HG03025 (cell line): ENCODE results near the gene GPR3.
"Not testable (repeated sequence)": the region's sequence is repeated elsewhere in the genome, so short reads cannot be mapped to it uniquely, and the experiment has no call there.

Experiments
- ATAC-seq: cut with Tn5 transposase; IDR thresholded peaks from one replicate; pipeline ENCODE4 v1.9.1; 2021; ENCODE audit warnings: mild to moderate bottlenecking, moderate library complexity; ENCODE audit not compliant: unreplicated experiment, low FRiP score

GPR3 gene

DNA sequence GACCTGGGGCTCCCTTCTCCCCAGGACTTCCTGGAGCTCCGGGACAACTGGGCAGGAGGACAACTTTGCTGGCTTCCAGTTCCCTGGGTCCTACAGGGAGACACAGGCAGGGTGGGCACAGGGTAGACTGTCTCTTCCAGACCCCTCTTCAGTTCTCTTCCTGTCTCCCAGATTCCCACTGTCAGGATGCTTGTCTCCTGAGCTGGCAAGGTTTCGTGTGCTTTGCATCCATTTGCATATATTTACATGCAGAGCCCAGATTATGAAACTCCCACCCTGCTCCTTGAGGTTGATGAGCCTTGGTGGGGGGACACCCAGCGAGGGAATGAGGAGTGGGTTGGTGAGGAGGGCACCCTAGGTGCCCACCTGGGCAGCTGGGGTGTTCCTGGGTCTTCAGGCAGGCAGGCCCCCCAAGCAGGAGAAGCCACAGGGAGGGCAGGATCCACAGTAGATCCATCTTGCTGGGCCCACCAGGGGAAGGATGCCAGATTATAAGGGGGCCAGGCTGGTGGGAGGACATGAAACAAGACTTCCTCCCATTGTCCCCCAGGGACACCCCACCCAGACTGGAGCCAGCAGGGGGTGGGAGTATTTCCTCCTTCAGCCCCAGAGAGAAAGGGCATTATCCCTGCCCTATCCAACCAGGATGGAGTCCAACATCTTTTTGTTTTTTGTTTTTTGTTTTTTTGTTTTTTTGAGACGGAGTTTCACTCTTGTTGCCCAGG is 17.9 kb upstream of the GPR3 start, which contains the start of gene FCN3:
Gene FCN3 (minus strand): TSS at position 463 of the 725 bp plus-strand sequence. CDS start 6 bp downstream, at position 457.
- ATAC-seq, result no peak

DNA sequence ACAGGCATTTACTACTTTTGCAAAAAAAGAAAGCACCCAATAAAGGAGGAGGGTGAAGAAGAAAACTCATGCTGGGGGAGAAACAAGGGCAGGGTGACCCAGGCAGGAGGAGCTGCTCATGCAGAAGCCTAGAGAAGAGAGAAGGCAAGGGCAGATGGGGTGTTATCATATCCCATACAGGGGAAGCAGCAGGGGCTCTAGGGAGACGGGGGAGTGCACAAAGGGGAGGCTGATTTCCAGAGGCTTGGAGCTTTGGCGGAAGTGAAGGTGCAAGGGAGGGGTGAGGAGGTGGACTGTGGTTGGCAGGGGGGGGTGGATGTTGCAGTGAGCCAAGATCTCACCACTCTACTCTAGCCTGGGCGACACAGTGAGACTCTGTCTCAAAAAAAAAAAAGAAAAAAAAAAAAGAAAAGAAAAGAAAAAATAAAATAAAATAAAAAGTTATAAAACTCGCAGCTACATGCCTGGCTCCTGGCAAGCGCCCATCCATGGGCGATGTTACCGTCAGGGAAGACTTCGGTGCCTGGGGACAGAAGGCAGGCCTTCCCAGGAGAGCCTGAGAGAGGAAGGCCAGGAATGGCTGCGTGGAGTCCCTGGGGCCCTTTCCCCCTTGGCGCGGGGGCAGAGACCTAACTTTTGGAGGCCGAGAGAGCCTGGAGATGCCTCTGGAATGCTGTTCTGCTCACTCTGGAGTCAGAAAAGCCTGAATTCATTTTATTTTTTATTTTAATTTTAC is 14.5 kb upstream of the GPR3 start:
- ATAC-seq, result no peak

DNA sequence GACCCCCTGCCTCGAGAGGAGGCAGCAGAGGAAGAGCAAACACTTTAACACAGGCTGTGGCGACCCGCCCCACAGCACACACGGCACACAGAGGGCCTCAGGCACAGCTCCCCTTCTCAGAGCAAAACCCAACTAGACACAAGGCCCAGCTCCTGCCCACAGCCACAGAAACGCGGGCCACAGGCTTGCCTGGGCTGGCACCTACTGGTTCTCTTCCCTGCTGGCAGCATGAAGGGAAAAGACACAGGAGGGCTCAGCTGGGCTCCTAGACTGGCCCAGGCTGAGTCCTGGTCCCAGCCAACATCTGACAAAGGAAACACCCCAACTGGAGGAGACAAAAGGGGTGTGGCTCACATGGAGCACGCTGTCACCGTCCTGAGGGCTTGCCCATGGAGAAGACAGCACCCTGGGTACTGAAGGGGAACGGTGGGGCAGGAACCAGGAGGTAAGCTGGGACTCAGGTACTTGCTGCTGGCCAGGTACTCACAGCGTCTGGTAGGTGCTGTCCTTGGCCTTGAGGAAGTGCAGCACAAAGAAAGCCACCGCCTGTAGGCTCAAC is 12.8 kb upstream of the GPR3 start:
- ATAC-seq, result no peak

DNA sequence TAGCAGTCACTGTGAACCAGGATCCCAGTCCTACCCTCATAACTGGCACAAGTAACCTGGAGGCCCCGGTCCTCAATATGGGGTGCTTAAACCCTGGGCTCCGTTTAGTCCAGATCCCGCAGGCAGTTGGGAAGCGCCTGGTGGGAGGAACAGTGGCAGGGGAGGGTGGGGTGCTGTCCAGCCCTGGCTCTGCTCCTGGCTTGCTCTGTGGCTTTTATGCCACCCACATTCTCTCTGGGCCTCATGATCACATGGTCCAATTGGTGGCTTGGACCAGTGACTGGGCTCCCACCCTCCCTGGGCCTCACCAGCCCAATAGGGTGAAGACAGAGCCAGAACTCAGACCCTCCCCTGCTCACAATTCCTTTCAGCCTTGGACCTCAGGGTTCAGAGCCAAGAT is 12.2 kb upstream of the GPR3 start:
- no peak for ATAC-seq

DNA sequence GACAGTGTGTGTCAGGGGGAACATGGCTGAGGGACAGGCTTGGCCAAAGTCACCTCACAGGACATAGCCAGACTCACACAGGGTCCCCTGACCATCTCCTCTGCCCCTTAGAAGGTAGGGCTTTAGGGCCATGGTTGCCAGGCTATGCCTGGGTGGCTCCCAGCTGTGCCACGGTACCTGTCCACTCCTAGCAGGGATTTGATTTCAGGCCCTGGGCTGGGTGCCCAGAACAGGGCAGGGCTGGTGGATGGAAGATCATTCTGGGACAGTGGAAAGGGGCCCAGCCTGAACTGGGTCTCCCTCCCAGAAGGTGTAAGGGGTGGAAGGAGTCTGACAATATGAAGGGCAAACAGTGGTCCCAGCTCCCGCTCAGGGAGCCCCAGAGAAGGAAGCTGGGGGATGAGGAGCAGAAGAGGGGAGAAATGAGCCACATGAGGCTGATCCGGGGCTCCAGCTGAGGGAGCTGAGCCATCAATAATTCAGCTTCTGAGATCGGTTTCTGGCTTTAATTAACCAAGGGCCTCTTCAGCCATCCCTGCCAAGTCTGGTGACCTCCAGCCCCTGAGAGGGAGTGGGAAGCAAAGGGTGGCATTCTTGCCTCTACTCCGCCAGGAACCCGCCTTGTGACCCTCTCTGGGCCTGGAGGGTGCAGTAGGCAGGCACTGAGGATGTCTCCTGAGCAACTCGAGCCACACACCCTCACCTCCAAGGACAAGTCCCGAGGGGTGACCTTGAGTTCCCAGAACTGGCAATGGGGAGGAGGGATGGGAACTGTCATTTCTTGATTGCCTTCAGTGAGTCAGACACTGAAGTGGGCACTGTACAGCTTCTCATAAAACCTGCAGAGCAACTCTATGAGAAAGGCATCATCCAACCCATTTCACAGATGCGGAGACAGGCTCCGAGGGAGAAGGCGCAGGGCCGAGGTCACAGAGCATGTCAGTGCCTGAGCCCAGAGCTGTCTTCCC is 11.4 kb upstream of the GPR3 start:
- no peak for ATAC-seq

DNA sequence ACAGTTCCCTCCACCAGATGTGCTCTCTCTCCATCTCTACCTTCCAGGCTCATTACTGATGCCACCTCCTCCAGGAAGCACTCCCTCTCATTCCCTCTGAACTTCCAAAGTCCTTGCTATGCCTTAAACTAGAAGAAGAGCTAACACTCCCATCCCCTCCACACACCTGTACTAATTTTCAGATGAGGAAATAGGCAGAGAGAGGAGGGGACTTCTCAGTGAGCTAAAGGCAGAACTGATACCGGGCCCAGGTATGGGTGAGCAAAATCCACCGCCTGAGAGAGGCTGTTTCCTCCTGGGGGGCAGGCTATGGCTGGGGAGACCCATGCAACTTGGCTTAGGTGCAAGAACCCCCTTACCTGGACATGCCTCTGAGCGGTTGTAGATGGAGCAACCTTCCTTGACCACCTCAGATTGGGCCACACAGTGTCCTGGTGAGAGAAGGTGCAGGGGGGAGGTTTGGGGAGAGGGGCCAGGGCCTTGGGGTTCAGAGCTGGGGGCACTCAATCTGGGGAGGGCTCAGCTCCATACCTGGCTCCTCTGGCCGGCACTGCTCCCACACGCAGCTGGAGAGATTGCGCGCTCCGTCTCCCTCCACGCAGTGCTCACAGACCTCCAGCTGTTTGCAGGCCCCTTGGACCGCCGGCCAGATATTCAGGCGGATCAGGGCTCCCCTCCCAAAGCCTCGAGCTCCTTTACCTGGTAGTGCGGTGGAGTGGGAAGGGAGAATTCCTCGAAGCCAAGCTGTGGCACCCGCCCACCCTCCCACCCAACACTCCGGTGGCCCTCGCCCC is 10.3 kb upstream of the GPR3 start:
- ATAC-seq, result no peak

DNA sequence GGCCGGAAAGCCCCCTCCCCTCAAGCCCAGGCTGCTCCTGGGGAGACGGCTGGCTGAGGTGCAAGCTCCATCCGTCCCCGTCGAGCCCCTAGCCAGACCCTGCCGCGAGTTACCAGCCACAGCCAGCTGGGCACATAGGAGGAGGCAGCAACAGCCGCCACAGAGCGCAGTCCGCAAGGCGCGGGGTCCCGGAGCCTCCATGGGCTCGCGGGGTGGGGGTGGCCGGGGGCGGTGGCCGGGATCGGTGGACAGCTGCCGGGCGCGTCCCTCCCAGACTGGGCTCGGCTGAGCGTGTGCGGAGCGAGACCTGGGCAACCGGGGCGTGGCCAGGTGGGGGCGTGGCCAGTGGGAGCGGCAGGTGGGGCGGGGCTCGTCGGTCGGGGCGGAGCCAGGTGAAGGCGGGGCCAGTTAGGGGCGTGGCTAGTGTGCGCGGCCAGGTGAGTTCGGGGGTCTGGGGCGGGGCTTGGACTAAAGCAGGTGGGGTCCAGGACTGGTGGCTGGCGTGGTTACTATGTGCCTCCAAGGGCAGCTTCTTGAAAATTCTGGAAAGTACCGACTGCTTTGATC is 9.3 kb upstream of the GPR3 start, which contains the start of gene CD164L2:
Gene CD164L2 (minus strand): TSS at position 295 of the 567 bp plus-strand sequence. CDS start 94 bp downstream, at position 201.
- ATAC-seq, result no peak

DNA sequence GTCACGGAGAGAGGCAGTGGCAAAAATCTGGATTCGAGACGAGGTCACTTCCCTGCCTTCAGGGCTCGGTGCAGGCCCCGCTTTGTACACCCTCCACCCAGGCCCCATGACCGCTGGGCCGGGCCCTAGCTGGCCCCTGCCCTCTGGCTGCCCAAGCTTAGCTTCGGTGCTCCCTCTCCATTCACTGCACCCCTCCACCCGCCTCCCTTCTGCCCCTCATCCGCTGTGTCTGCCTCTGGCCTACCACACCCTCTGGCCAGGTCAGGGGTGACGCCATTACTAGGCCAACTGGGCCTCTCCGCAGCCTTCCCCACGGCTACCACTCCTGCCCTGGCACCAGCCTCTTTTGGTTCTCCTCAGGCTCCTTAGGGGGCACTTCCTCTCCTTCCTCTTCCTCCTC is 8.8 kb upstream of the GPR3 start:
- ATAC-seq, result no peak

DNA sequence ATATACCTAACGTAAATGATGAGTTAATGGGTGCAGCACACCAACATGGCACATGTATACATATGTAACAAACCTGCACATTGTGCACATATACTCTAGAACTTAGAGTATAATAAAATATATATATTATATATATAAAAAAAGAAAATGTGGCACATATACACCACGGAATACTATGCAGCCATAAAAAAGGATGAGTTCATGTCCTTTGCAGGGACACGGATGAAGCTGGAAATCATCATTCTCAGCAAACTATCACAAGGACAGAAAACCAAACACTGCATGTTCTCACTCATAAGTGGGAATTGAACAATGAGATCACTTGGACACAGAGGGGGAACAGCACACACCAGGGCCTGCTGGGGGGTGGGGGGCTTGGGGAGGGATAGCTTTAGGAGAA is 7.6 kb upstream of the GPR3 start:
- ATAC-seq, result not testable (repeated sequence)

DNA sequence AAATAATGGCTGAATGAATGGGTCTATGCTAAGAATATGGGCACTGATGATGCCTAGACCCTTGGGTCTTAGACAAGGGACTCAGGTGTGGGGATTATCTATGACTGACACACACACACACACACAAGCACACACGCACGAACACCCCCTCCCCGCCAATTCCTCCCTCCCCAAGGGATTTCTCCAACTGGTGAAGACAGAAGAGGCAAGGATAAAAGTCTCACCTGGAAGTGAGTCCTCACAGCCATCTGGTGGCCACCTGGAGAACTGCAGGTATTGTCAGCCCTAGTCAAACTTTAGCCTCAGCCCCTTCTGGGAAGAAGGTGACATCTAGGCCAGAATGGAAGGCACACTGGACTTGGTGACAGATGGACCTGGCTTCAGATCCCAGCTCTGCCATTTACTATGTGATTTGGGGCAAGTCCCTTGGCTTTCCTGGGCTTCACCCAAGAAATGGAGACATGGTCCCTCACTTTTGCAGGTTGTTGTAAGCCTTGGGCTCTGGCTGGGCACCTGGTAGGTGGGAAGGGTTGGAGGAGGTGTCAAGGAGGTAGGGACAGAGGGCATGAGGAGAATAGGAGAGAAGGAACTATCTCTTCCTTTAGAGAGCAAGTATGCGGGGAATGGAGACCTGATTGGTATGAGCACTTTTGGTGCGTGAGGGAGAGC is 4.0 kb upstream of the GPR3 start:
- no peak for ATAC-seq

DNA sequence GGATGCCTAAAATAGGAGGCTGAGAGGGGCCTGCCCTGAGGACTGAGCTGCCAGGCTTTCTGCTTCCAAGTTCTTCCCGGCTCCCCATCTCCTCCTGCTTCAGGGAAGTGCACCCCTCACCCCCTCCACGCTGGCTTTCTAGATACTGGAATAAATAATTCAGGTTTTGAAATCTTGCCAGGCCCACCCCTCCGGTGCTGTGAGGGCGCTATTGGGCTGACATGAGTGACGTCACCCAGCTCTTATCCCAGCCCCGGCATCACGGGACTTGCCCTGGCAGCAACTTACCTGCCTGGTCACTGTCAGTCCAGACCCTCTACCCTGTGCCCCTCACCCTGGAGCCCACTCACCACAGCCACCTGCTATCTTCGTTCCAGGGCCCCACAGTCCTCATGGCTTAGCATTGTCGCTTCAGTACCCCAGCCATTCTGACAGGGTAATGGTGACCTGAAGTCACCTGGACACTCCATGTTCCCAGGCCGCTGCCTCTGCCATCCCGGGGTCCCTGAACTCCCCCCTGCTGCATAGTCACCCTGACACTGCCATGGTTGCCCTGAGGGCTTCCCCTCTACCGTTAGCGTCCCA is 819 bp upstream of the GPR3 start:
- no peak for ATAC-seq

DNA sequence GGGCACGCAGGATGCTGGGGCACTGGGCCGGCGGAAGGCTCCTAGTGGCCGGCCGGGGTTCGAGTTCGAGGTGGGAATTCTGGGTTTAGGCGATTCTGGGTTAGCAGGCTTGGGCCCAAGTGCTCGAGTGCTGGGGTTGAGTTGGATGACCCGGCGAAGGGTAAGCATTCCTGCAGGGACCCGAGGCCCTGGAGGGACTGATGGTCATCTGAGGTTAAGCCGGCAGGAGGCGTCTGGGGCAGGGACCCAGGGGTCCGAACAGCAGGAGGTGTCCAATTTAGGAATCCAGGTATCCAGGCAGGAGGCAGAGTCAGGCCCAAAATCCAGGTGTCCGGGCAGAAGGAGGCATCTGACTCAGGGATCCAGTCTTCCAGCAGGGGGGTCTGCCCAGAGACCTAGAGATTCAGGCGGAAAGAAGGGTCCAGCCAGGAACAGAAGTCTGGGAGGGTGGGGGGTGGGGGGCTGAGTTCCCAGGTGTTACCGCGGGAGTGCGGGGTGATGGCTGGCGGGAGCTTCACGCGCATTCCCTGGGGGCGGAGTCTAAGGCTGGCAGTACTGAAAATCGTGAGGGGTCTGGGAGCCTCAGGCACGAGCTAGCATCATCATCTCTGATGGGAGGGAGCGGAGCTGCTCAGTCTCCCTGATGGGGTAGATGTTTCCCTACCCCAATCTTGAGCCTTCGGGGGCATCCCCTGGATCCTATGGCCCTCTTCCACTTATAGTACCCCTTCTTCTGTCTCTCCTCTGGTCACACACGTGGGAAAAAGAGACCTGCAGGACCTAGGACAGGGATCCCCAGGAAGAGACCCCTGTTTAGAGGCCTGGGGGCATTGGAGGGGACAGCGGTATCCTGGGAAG is 585 bp downstream of the GPR3 start:
- no peak for ATAC-seq

DNA sequence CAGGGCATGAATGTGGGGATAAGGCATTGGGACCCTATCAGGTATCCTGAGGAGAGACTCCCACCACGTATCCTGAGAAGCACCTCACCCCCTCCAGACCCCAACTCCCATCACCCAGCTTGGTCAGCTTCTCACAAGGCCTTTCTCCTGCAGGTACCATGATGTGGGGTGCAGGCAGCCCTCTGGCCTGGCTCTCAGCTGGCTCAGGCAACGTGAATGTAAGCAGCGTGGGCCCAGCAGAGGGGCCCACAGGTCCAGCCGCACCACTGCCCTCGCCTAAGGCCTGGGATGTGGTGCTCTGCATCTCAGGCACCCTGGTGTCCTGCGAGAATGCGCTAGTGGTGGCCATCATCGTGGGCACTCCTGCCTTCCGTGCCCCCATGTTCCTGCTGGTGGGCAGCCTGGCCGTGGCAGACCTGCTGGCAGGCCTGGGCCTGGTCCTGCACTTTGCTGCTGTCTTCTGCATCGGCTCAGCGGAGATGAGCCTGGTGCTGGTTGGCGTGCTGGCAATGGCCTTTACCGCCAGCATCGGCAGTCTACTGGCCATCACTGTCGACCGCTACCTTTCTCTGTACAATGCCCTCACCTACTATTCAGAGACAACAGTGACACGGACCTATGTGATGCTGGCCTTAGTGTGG is 1.3 kb downstream of the GPR3 start:
- no peak for ATAC-seq

DNA sequence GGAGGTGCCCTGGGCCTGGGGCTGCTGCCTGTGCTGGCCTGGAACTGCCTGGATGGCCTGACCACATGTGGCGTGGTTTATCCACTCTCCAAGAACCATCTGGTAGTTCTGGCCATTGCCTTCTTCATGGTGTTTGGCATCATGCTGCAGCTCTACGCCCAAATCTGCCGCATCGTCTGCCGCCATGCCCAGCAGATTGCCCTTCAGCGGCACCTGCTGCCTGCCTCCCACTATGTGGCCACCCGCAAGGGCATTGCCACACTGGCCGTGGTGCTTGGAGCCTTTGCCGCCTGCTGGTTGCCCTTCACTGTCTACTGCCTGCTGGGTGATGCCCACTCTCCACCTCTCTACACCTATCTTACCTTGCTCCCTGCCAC is 1.8 kb downstream of the GPR3 start:
- ATAC-seq, result no peak

DNA sequence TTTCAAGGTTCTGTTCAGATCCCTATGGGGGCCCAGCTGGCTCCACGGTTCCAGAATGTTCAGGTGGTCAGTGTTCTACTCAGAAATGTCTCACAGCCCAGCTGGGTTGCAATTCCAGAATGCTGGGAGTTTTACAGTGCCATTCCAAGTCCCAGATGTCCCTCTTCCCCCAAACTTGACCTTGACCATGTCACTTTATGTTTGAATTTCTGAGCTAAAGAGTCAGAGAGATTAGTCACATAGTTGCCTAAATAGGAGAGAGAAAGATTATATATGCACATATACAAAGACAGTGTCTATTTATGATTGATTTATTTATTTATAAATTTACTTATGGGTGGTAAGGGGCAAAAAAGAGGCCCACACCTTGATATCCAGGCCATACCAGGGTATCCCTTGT is 2.5 kb downstream of the GPR3 start:
- no peak for ATAC-seq

DNA sequence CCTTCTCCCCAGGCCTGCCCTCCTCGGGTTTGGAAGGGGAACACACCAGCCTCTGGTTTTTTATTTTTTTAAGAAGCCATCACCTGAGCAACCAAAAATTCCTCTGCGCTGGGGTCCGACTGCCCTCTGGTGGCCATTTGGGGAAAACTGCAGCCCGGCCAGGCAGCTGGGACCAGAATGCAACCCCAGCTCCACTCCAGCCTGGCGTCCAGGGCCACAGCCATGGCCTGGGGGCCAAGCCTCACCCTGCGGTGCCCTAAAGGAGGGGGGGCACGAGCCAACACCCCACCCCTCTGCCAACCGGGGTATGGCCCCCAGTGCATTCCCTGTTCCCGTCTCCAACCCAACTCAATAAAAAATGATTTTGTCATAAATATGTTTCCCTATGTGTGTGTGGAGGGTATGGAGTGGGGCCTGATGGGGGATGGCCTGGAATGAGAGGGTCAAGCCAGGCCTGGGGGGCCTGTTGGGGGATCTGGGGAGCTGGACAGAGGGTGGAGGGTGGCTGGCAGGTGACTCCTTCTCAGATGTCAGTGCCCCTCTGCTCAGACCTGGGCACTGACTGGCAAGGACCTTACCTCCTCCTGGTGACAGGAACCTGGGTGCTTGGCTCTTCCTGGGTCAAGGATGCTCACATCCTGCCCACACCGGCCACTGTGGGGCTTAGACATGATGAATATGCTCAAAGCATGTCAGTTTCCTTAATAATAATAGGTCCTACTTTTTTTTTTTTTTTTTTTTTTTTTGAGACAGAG is 3.2 kb downstream of the GPR3 start:
- ATAC-seq, result no peak
